Peyer's patch (tissue), 4 donors: Measurements from ENCODE around the gene P2RX6. TPM values are rescaled to one million over a fixed set of nuclear protein-coding genes. Genes with fewer than 3 reads are reported as not detected.

Experiments used
- DNase-seq, 3 donors: peaks; one replicate each; pipeline ENCODE4 v3.0.0-alpha.2; 2017 to 2019
- H3K27ac ChIP-seq, 4 donors: fragments of 200-600 bp; sonication (generic); one replicate each; pipeline ENCODE4 v1.5.1; 2016 to 2019
- H3K27me3 ChIP-seq, 2 donors: fragments of 200-600 bp; sonication (generic); one replicate each; pipeline ENCODE4 v1.5.1; 2019
- H3K36me3 ChIP-seq, 3 donors: fragments of 200-600 bp; sonication (generic); one replicate each; pipeline ENCODE4 v1.5.1; 2016 to 2019
- H3K4me1 ChIP-seq, 4 donors: fragments of 200-600 bp; sonication (generic); one replicate each; pipeline ENCODE4 v1.5.1; 2016 to 2019
- H3K4me3 ChIP-seq, 4 donors: fragments of 200-600 bp; sonication (generic); 1 replicate in 3 of 4; 2 replicates in 1 of 4; pipeline ENCODE4 v1.5.1; 2016 to 2019; ENCODE audit warnings: mild to moderate bottlenecking in 1 of 4
- H3K9me3 ChIP-seq, 4 donors: fragments of 200-600 bp; sonication (generic); one replicate each; pipeline ENCODE4 v1.5.1; 2016 to 2019; ENCODE audit warnings: mild to moderate bottlenecking in 1 of 4
- POLR2A ChIP-seq, 2 donors: fragments of 450-650 bp; IDR thresholded peaks; one replicate each; pipeline ENCODE4 v1.5.1; 2017; ENCODE audit warnings: antibody characterized with exemption in 2 of 2, mild to moderate bottlenecking in 2 of 2, moderate library complexity in 2 of 2
- total RNA-seq, 4 donors: library from RNA; depleted of rRNA; stranded (reverse); fragments of >200 nt; gene quantifications; one replicate each; pipeline ENCODE4 v1.1.0, GENCODE V29; 2016
- TF ChIP-seq, protein P1 (sequence below), 6 experiments: fragments of 450-650 bp in 4 of 6; fragments of 200-600 bp in 2 of 6; sonication (generic) in 1 of 6; IDR thresholded peaks; one replicate each; pipeline ENCODE4 v1.5.1; 2017 to 2019; ENCODE audit warnings: antibody characterized with exemption in 6 of 6, mild to moderate bottlenecking in 3 of 6, moderate library complexity in 1 of 6

Gene P2RX6
- total RNA-seq, 4 donors from 2014 or later, result 1.7 to 2.0 TPM; not detected in 2

DNA sequence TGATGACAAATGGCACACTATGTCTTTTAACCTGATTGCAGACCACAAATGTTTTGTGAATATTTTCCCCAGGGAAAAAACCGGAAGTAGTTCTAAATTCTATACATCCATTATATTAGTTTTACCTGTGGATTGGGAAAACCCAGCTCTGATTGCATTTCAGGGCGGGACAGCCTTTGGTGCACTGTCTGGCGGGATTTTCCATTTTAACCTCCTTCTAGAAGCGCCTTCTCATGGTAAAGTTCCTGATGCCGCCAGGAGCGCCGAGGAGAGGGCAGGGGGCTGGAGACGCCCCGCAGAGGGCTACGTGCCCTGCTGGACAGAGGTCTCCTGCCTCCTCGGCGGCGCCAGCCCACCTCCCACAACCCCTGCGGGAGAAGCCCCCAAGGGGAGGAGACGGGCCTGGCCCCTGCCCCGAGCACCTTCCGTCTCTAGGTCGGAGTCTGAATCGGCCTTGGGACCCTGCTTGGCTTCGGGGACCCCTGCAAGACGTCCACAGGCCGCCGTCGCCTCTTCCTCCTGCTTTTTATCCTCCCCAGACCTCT is 1.2 kb upstream of the P2RX6 start:
- Histone ChIP-seq H3K4me3 (peak overlapping the region; percentile 30 to 52 (median 51)), H3K9me3 (no peaks in the 10 kb centered on the region), H3K36me3 (no peaks in the 10 kb centered on the region), H3K4me1 (peaks cover 7 to 25% (median 13%) of the 10 kb centered on the region in 4 donors), H3K27ac (peak overlapping the region; percentile 11 to 71 (median 47)), H3K27me3 (no peaks in the 10 kb centered on the region)
- TF ChIP-seq POLR2A (IDR thresholded peaks at IDR 0.05), result no peak
- TF ChIP-seq, protein P1, sequence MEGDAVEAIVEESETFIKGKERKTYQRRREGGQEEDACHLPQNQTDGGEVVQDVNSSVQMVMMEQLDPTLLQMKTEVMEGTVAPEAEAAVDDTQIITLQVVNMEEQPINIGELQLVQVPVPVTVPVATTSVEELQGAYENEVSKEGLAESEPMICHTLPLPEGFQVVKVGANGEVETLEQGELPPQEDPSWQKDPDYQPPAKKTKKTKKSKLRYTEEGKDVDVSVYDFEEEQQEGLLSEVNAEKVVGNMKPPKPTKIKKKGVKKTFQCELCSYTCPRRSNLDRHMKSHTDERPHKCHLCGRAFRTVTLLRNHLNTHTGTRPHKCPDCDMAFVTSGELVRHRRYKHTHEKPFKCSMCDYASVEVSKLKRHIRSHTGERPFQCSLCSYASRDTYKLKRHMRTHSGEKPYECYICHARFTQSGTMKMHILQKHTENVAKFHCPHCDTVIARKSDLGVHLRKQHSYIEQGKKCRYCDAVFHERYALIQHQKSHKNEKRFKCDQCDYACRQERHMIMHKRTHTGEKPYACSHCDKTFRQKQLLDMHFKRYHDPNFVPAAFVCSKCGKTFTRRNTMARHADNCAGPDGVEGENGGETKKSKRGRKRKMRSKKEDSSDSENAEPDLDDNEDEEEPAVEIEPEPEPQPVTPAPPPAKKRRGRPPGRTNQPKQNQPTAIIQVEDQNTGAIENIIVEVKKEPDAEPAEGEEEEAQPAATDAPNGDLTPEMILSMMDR (IDR thresholded peaks at IDR 0.05), result no peak
- no peak for DNase-seq

DNA sequence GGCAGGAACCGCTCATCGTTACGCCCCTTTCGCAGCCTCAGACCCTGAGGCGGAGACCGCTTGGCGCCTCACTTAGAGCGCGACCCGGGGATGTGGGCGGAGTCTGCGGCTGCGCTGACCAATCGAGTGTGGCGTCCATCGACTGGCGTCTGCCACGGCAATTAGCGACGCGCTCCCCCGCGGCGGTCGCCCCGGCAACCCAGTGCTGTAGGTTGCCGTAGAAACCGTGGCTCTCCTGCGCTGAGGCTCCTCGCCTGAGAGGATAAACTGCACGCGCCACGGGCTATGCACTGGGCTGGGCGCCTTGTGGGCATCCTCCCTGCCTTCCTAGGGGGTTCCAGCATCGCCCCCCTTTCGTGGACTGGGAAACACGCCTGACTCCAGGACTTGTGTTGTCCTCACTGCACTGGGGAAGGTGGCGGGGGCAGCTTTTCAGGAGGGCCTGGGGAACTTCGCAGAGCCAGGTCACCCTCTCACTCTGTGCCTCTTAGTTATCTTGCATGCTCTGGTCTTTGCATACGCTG is 701 bp upstream of the P2RX6 start:
- TF ChIP-seq POLR2A (IDR thresholded peaks at IDR 0.05), result no peak
- TF ChIP-seq, protein P1 (IDR thresholded peaks at IDR 0.05), result no peak
- H3K27ac ChIP-seq, result peak overlapping the region; percentile 11 to 71 (median 47)
- H3K4me1 ChIP-seq, result peaks cover 7 to 25% (median 13%) of the 10 kb centered on the region in 4 donors
- H3K36me3 ChIP-seq, result no peaks in the 10 kb centered on the region
- no peaks in the 10 kb centered on the region for H3K27me3 ChIP-seq
- no peaks in the 10 kb centered on the region for H3K9me3 ChIP-seq
- peak overlapping the region; percentile 30 to 52 (median 51) for H3K4me3 ChIP-seq
- DNase-seq, result peak; percentile 84 to 96 (median 93)

DNA sequence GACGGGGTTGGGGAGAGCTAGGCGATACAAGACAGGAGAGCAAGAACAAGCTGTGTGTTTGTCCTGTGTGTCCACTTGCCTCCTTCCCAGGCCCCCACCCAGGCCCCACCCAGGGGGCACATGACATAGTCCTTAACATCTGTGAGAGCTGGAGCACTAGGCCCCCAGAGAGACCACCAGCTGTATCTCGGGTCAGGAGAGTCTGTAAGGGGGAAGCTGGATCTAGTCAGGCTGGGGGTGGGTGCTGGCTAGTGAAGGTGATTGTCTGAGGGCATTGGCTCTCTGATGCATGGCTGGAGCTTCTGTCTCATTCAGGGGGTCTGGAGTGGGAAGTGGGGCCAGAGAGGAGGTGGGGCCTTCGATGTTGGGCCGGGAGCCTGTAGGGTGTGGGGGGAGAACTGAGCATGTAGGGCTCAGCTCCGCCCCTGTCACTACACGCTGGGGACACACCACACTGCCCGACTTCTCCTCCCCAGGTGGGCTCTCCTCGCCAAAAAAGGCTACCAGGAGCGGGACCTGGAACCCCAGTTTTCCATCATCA is 571 bp downstream of the P2RX6 start:
- TF ChIP-seq POLR2A (IDR thresholded peaks at IDR 0.05), result no peak
- TF ChIP-seq, protein P1 (IDR thresholded peaks at IDR 0.05), result no peak
- Histone ChIP-seq H3K27ac (peak overlapping the region in 1 of 4 donors; percentile 49), H3K9me3 (no peaks in the 10 kb centered on the region), H3K27me3 (no peaks in the 10 kb centered on the region), H3K36me3 (no peaks in the 10 kb centered on the region), H3K4me1 (peaks cover 7 to 25% (median 13%) of the 10 kb centered on the region in 4 donors), H3K4me3 (no peak overlapping the region)
- no peak for DNase-seq

DNA sequence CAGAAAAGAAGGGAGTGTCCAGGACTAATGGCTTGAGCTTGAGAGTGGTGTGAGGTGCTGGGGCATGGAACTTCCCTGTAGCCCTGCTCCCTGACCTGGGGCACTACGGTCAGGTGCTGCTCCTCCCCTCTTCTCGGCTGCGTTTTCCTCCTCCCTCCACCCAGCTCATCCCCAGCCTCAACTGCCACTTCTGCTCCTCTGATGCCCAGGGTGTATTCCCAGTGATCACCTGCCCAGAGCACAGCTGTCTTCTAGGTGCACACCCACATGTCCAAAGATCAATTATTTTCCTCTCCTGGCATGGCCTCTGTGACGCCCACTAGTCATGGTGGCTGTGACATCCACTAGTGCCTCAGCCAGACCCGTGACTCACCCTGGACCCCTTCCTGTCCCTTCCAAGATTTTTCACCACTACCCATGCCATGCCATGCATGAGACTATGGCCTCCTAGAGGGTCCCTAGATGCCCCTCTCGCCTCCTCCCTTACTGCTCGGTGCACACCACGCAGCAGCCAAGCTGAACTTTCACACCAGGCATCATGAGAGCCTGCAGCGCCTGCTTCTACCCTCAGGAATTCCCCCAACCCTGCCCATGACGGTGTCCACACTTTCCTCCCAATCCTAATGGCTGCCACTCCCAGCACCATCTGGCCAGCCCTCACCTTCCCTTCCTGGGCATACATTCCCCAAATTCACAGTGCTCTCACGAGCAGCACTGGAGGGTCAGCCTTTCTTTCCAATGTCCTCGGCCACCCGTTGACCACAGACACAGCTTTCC is 1.9 kb downstream of the P2RX6 start:
- TF ChIP-seq, protein P1 (IDR thresholded peaks at IDR 0.05), result no peak
- TF ChIP-seq POLR2A (IDR thresholded peaks at IDR 0.05), result no peak
- peak in 1 of 3 donors; percentile 56 for DNase-seq

DNA sequence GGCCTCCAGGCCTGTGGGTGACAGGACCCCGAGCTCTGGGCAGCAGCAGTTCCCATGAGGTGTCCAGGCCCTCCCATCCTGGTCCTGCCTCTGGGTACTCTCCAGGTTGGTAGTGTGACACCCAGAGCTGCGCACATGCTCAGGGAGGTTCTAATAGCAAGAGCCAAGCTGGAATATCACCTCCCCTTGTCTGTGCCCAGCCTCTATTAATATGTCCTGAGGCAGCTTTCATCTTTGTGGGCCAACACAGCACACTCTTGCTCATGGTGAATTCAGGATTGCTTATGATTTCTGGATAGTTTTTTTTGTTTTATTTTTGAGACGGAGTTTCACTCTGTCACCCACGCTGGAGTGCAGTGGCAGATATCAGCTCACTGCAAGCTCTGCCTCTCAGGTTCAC is 3.3 kb downstream of the P2RX6 start:
- no peak overlapping the region for H3K4me3 ChIP-seq
- H3K36me3 ChIP-seq, result no peaks in the 10 kb centered on the region
- DNase-seq, result no peak
- H3K4me1 ChIP-seq, result peaks cover 7 to 25% (median 13%) of the 10 kb centered on the region in 4 donors
- H3K27me3 ChIP-seq, result no peaks in the 10 kb centered on the region
- TF ChIP-seq POLR2A (IDR thresholded peaks at IDR 0.05), result no peak
- TF ChIP-seq, protein P1 (IDR thresholded peaks at IDR 0.05), result no peak
- H3K27ac ChIP-seq, result no peak overlapping the region
- no peaks in the 10 kb centered on the region for H3K9me3 ChIP-seq

More for the DNA sequence above, 1.9 kb downstream of the P2RX6 start:
- no peaks in the 10 kb centered on the region for H3K27me3 ChIP-seq
- H3K27ac ChIP-seq, result no peak overlapping the region
- H3K36me3 ChIP-seq, result no peaks in the 10 kb centered on the region
- H3K4me1 ChIP-seq, result peaks cover 7 to 25% (median 13%) of the 10 kb centered on the region in 4 donors
- H3K4me3 ChIP-seq, result no peak overlapping the region
- no peaks in the 10 kb centered on the region for H3K9me3 ChIP-seq
